Measurements from ENCODE around the gene KCTD12.

The KCTD12 gene

GRCh38 chr13:76874479-76874878 lies 11.7 kb downstream of the KCTD12 start:
- H3K4me3 ChIP-seq (ENCODE audit: control insufficient read depth, low read depth, low read length), result no peak overlapping the region
- no peak for DNase-seq (ENCODE audit: low read depth)
- no peak for TF ChIP-seq CTCF (conservative IDR thresholded peaks at IDR 0.05; ENCODE audit: control insufficient read depth, insufficient read depth, low read depth, low read length)

DNA sequence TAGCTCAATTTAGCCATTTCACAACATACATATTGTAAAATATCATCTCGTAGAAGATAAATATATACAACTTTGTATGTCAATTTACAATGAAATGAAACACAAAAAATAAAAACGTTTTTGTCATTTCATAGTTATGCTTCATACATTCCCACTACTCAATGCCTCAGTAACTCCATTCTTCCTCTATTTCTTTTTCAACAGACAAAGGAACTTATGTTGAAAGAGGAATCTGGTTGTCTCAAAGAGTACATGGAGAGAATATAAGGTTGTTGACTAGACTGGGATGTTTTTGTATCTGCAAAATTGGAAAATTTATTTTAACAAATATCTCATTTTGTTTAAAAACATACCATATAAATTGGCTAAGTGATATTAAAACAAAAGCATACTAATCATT lies 12.8 kb downstream of the KCTD12 start:
- no peak for DNase-seq (ENCODE audit: low read depth)
- no peak for TF ChIP-seq CTCF (conservative IDR thresholded peaks at IDR 0.05; ENCODE audit: control insufficient read depth, insufficient read depth, low read depth, low read length)
- H3K4me3 ChIP-seq (ENCODE audit: control insufficient read depth, low read depth, low read length), result no peak overlapping the region

DNA sequence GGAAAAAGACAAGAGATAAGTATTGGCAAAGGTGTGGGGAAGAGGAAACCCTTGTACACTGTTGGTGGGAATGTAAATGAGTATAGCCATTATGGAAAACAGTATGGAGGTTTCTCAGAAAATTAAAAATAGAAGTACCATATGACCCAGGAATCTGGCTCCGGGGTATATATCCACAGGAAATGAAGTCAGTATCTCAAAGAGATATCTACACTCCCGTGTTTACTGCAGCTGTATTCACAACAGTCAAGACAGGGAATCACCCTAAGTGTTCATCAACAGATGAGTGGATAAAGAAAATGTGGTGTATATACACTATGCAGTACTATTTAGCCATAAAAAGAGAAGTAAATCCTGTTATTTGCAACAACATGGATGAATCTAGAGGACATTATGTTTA lies 13.5 kb downstream of the KCTD12 start:
- no peak for TF ChIP-seq CTCF (conservative IDR thresholded peaks at IDR 0.05; ENCODE audit: control insufficient read depth, insufficient read depth, low read depth, low read length)
- no peak for DNase-seq (ENCODE audit: low read depth)
- H3K4me3 ChIP-seq (ENCODE audit: control insufficient read depth, low read depth, low read length), result no peak overlapping the region

DNA sequence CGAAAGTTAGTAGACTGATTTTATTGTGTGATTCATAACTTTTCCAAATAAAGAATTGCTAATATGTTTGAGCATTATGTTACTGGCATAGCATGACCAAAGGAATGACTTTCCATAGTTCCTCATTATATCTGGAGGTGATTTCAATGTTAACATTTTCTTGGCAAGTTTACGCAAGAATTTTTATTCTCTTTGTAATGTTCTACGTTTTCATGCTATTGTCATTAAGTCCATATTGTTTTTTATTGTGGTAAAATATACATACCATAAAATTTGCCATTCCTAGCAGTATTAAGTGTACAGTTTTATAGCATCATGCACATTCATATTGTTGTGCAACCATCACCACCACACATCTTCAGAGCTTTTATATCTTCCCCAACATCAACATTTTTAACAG lies 14.8 kb downstream of the KCTD12 start:
- no peak for DNase-seq (ENCODE audit: low read depth)
- TF ChIP-seq CTCF (conservative IDR thresholded peaks at IDR 0.05; ENCODE audit: control insufficient read depth, insufficient read depth, low read depth, low read length), result no peak
- H3K4me3 ChIP-seq (ENCODE audit: control insufficient read depth, low read depth, low read length), result no peak overlapping the region

DNA sequence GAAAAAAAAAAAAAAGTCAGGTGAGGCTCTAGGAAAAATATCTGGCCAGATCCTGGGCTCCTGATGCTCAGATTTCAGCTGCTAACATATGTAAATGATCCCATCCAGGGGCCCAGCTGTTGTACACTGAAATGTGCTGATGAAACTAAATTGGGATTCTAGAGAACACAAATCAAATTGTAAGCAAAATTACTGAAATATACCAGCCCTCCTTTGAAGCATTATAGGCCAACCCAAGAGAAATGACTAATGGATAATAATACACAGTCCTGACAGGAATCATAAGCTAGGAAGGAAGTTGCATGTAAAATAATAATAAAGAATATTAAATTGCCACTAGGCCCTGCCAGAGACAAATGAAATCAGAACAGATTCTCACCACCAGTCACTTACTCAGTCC lies 17.8 kb downstream of the KCTD12 start:
- no peak for DNase-seq (ENCODE audit: low read depth)
- H3K4me3 ChIP-seq (ENCODE audit: control insufficient read depth, low read depth, low read length), result no peak overlapping the region
- TF ChIP-seq CTCF (conservative IDR thresholded peaks at IDR 0.05; ENCODE audit: control insufficient read depth, insufficient read depth, low read depth, low read length), result no peak

- no peak for TF ChIP-seq CTCF (conservative IDR thresholded peaks at IDR 0.05; ENCODE audit: control insufficient read depth, insufficient read depth, low read depth, low read length)
- H3K4me3 ChIP-seq (ENCODE audit: control insufficient read depth, low read depth, low read length), result no peak overlapping the region
- no peak for DNase-seq (ENCODE audit: low read depth)
Measured at GRCh38 chr13:76865996-76866503, 20.2 kb downstream of the KCTD12 start.

- no peak for TF ChIP-seq CTCF (conservative IDR thresholded peaks at IDR 0.05; ENCODE audit: control insufficient read depth, insufficient read depth, low read depth, low read length)
- DNase-seq (ENCODE audit: low read depth), result no peak
- H3K4me3 ChIP-seq (ENCODE audit: control insufficient read depth, low read depth, low read length), result no peak overlapping the region
Measured at GRCh38 chr13:76865109-76865508, 21.1 kb downstream of the KCTD12 start.
